Umbilical cord (tissue), 2 donors: ENCODE data around the gene WWOX. TPM values are rescaled to one million over a fixed set of nuclear protein-coding genes. Genes with fewer than 3 reads are reported as not detected.
A peak's percentile ranks its signal among the peaks of the same experiment; 100 is the strongest.
"Not testable (repeated sequence)": the region's sequence is repeated elsewhere in the genome, so short reads cannot be mapped to it uniquely, and the experiment has no call there.

Source experiments
- DNase-seq: peaks from one replicate; pipeline ENCODE4 v3.0.0-alpha.2; 2015; ENCODE audit warnings: low spot score
- total RNA-seq: library from RNA; depleted of rRNA; stranded (reverse); fragments of >200 nt; gene quantifications from one replicate; pipeline ENCODE4 v1.2.3, GENCODE V29; 2014; ENCODE audit warnings: low replicate concordance; ENCODE audit not compliant: insufficient read depth

Gene WWOX
- total RNA-seq, 1 donor from 2014 or later = 54.4 TPM

DNA sequence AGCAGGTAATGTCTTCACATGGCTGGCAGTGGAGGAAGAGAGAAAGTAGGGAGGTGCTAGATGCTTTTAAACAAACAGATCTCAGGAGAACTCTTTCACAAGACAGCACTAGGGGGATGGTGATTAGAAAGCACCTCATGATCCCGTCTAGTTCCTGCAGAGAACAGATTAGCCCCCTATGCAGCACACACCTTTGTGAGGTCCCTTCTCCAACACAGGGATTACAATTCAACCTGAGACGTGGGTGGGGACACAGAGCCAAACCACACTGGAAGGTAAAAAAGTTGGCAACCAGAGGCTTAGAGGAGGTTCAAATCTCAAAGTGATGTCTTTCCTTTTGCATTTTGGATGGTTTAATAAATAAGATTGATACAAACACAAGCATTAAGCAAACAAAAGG, 394.7 kb downstream of the WWOX start:
- DNase-seq = no peak

DNA sequence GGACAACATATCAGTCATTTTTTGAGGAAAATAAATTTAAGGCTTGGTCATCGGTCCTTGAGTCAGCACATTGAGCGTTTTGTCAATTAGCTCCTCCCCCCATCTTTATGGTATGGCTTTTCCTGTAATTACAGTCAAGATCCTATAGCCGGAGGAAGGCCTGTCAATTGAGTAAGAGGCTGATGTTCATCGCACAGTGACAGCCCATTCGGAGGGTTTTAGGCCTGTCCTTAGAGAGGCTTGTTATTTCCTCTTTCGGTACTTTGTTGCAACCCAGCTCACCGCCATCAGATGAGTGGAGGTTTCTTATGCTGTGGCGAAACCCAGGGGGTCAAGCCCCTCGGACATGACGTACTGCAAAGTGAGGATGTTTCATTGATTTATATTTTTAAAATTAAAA, 395.2 kb downstream of the WWOX start:
- no peak for DNase-seq

DNA sequence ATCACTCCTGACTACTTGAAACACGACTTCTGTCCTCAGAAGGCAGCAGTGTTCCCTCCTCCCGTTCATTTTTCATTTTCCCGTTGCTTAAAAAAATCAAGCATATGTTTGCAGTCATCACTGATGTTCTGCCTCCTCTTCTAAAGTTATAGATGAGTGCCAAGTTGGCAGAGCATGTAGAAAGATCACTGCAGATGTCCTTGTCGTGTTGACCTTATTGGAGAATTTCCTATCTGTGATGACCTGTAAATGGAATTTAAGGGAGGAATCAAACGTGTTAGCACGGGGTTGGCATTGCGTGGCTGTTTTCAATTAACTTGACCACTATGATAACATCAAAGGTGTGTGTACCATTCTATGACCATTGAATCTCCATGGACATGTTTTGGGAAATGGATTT, 396.7 kb downstream of the WWOX start:
- DNase-seq = no peak

- DNase-seq = no peak
Measured at GRCh38 chr16:78499399-78499798, 399.9 kb downstream of the WWOX start.

- DNase-seq = no peak
Measured at GRCh38 chr16:78500659-78501270, 401.3 kb downstream of the WWOX start.

GRCh38 chr16:78501744-78502143, 402.3 kb downstream of the WWOX start:
- DNase-seq = no peak

GRCh38 chr16:78502812-78503350, 403.4 kb downstream of the WWOX start:
- peak; percentile 41 for DNase-seq

GRCh38 chr16:78503602-78504001, 404.1 kb downstream of the WWOX start:
- peak; percentile 89 for DNase-seq

GRCh38 chr16:78504401-78504851, 405.0 kb downstream of the WWOX start:
- DNase-seq = peak; percentile 83

GRCh38 chr16:78505036-78505435, 405.6 kb downstream of the WWOX start:
- no peak for DNase-seq

- DNase-seq = peak; percentile 75
Measured at GRCh38 chr16:78505544-78506366, 406.3 kb downstream of the WWOX start.

- DNase-seq = no peak
Measured at GRCh38 chr16:78506367-78507193, 407.1 kb downstream of the WWOX start.

DNA sequence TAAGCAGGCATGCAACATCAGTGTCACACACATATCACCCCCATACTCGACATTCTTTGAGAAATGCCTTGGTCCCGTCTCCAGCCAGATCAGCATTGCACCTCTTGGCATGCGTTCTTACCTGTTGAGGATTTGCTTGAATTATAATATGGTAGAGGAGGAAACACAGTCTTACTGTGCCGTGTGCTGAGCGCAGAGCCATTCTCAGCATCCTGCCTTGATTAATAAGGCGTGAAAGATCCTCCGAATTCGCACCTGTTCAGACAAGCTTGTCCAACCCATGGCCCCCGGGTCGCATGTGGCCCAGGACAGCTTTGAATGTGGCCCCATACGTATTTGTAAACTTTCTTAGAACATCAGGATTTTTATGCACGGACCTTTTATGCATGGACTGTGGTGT, 408.1 kb downstream of the WWOX start:
- no peak for DNase-seq

- no peak for DNase-seq
Measured at GRCh38 chr16:78509965-78510364, 410.5 kb downstream of the WWOX start.

DNA sequence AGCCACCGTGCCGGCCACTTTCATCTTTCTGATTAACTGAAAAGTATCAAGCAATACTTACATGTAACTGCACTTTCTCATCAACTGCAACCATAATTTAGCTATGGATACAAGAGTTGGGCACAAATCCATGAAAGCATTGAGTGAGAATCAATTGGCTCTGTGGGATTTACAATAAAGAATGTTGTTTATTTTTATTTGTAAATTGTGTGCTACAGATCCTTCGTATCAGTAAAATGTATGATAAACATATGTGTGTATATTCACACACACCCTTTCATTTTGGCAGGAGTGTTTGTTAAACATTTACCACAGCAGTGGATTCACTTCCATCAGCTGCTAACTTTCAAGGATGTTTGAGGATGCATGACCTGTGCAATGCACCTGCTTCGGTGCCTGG, 411.0 kb downstream of the WWOX start:
- DNase-seq = no peak

DNA sequence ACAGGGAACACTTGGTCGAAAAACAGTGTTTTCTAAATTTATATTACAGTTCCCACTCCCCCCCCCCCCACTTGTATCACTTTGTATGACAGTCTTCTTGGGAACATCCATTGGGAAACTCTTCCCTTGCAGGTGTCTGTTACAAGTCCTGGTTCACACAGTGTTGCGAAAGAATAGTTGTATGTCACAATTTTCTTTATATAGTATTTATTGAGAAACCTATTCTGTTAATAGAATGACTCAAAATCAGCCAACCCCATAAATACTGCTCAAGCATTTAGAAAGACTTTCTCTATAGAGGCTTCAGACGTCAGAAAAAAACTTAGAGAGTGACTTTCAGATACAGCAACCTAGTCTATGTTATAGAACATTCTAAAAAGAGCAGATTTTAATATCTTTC, 414.4 kb downstream of the WWOX start:
- DNase-seq = no peak

DNA sequence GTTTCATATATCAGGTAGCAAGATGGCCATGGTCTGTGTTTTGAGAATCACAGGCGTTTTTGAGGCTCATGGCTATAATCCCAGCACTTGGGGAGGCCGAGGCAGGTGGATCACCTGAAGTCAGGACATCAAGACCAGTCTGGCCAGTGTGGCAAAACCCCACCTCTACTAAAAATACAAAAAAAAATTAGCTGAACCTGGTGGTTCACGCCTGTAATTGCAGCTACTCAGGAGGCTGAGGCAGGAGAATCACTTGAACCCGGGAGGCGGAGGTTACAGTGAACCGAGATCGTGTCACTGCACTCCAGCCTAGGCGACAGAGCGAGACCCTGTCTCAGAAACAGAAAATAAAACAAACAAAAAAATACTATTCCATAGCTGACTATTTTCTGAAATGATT, 415.4 kb downstream of the WWOX start:
- DNase-seq = not testable (repeated sequence)

- DNase-seq = no peak
Measured at GRCh38 chr16:78515421-78515820, 416.0 kb downstream of the WWOX start.

DNA sequence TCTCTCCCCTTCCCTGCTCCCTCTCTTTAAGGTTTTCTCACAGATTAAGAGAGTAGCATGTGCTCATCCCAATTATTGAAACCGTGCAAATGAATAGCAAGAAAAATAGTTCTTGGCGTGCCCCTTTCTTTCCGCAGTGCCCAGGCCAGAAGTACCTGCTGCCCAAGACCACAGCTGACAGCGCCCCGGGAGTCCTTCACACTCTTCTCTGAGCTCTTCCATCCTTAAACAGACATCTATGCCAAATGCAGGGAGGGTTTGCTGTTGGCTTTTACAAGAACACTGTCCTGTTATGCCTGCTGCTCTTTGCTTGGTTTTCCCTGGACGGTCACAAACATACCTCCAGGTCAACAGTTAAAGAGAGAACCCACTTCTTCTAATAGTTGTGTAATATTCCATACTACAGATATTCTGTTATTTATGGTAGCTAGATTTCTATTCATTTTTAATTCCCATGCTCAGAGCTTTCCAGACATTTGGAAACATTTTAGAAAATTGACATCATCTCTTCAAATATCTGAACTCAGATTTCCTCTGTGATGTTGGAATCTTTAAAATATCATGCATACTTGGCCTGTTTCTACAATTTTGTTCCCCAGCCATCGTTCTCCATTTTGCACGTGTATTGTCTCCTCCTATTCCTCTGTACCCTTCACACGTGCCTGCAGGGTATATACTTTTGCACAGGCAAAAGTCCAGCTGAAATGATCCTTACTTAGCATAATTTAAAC, 416.7 kb downstream of the WWOX start:
- no peak for DNase-seq

- no peak for DNase-seq
Measured at GRCh38 chr16:78519896-78520295, 420.4 kb downstream of the WWOX start.

DNA sequence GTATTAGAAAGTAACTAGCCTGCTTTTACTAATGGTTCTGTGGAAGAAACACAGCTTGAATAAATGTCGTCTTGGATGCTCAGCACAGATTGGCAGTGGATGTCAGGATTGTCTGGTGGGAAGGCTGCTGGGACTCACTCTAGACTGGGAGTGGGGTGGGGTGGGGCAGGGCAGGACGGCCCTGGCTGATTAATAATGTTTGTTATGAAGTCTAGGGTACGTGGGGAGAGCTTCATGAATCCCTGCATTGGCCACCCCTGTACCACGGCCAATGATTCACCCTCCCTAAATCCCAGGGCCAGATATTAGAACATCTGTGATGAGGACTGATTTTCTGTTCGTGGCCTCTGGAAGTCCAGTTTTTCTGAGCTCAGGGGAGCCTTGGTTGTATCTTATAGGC, 421.0 kb downstream of the WWOX start:
- no peak for DNase-seq
